ENCODE data around the gene EML1. TPM values are rescaled to one million over a fixed set of nuclear protein-coding genes. Genes with fewer than 3 reads are reported as not detected.

Gene EML1
- total RNA-seq, 2 donors from 2014 or later: 55.1 to 66.5 TPM

- TF ChIP-seq CTCF (IDR thresholded peaks at IDR 0.05): no peak
- DNase-seq (ENCODE audit: low spot score): no peak
- H3K4me1 ChIP-seq (ENCODE audit: control insufficient read depth in 1 of 2, low read depth in 2 of 2): peaks cover 0 to 11% of the 10 kb centered on the region in 2 donors
- no peak overlapping the region for H3K4me3 ChIP-seq
- no peaks in the 10 kb centered on the region for H3K27me3 ChIP-seq (replicated peaks; ENCODE audit: insufficient read depth)
- H3K27ac ChIP-seq: no peak overlapping the region
- ATAC-seq (ENCODE audit: insufficient number of reproducible peaks, low FRiP score, low read depth): no peak
- no peaks in the 10 kb centered on the region for H3K9me3 ChIP-seq
- H3K36me3 ChIP-seq: no peaks in the 10 kb centered on the region
Measured at GRCh38 chr14:99812096-99812750, 19.0 kb downstream of the EML1 start.

GRCh38 chr14:99812892-99813291 lies 19.7 kb downstream of the EML1 start:
- Histone ChIP-seq H3K4me3 (no peak overlapping the region), H3K9me3 (no peaks in the 10 kb centered on the region), H3K27me3 (replicated peaks; ENCODE audit: insufficient read depth) (no peaks in the 10 kb centered on the region), H3K36me3 (no peaks in the 10 kb centered on the region), H3K4me1 (ENCODE audit: control insufficient read depth in 1 of 2, low read depth in 2 of 2) (peaks cover 0 to 11% of the 10 kb centered on the region in 2 donors), H3K27ac (no peak overlapping the region)
- ATAC-seq (ENCODE audit: insufficient number of reproducible peaks, low FRiP score, low read depth) (no peak), DNase-seq (ENCODE audit: low spot score) (no peak)
- TF ChIP-seq CTCF (IDR thresholded peaks at IDR 0.05): no peak

GRCh38 chr14:99815696-99816095 lies 22.5 kb downstream of the EML1 start:
- no peak for TF ChIP-seq CTCF (IDR thresholded peaks at IDR 0.05)
- Histone ChIP-seq H3K9me3 (no peaks in the 10 kb centered on the region), H3K4me1 (ENCODE audit: control insufficient read depth in 1 of 2, low read depth in 2 of 2) (no peaks in the 10 kb centered on the region), H3K4me3 (no peak overlapping the region), H3K27me3 (replicated peaks; ENCODE audit: insufficient read depth) (no peaks in the 10 kb centered on the region), H3K27ac (no peak overlapping the region), H3K36me3 (no peaks in the 10 kb centered on the region)
- DNase-seq (ENCODE audit: low spot score): no peak
- no peak for ATAC-seq (ENCODE audit: insufficient number of reproducible peaks, low FRiP score, low read depth)

GRCh38 chr14:99816217-99816616 lies 23.0 kb downstream of the EML1 start:
- no peaks in the 10 kb centered on the region for H3K9me3 ChIP-seq
- no peak for TF ChIP-seq CTCF (IDR thresholded peaks at IDR 0.05)
- no peak for DNase-seq (ENCODE audit: low spot score)
- ATAC-seq (ENCODE audit: insufficient number of reproducible peaks, low FRiP score, low read depth): no peak
- H3K4me3 ChIP-seq: no peak overlapping the region
- no peaks in the 10 kb centered on the region for H3K27me3 ChIP-seq (replicated peaks; ENCODE audit: insufficient read depth)
- H3K4me1 ChIP-seq (ENCODE audit: control insufficient read depth in 1 of 2, low read depth in 2 of 2): no peaks in the 10 kb centered on the region
- no peaks in the 10 kb centered on the region for H3K36me3 ChIP-seq
- H3K27ac ChIP-seq: no peak overlapping the region

- Histone ChIP-seq H3K4me1 (ENCODE audit: control insufficient read depth in 1 of 2, low read depth in 2 of 2) (no peaks in the 10 kb centered on the region), H3K27me3 (replicated peaks; ENCODE audit: insufficient read depth) (no peaks in the 10 kb centered on the region), H3K27ac (no peak overlapping the region), H3K4me3 (no peak overlapping the region), H3K36me3 (no peaks in the 10 kb centered on the region), H3K9me3 (no peaks in the 10 kb centered on the region)
- ATAC-seq (ENCODE audit: insufficient number of reproducible peaks, low FRiP score, low read depth) (no peak), DNase-seq (ENCODE audit: low spot score) (no peak)
- no peak for TF ChIP-seq CTCF (IDR thresholded peaks at IDR 0.05)
Measured at GRCh38 chr14:99816642-99817041, 23.4 kb downstream of the EML1 start.

Measured in thoracic aorta (tissue), 2 donors.